ENCODE results near the gene CPLANE2.

CPLANE2 gene

DNA sequence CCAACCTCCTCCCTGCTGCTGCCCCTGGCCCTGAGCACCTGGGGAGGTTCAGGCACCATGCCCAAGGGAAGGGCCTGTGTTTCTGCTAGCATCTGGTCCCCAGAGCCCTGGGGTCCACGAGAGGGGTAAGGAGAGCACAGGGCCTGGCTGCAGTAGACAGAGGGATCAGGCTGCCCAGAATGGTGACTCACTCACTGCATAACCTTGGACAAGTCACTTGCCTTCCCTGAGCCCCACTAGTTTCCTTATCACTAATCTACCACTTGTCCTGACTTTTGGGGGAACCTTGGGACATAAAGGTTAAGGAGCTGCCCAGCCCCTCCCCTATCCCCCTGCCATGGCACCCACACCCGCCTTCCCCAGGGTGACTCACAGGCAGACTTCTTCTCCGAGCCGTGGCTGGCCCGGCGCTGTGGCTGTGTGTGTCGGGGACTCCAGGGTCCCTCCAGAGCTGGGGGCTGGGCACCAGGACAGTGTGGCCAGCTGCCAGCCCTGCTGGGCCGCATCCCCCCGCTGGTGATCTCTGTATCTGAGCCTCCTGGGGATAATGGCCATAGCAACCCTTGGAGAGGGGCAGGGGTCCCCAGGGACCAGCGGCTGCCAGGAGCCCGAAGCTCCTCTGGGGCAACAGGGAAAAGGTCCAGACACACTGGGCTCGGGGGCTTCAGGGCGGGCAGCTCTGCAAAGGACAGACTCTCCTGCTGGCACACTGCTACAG, 28.6 kb downstream of the CPLANE2 start:
- no peaks in the 10 kb centered on the region for H3K27me3 ChIP-seq (ENCODE audit: insufficient read depth, poor library complexity, severe bottlenecking)
- no peaks in the 10 kb centered on the region for H3K36me3 ChIP-seq (ENCODE audit: low read depth)
- no peak for ATAC-seq (ENCODE audit: low read depth)
- no peak overlapping the region for H3K4me3 ChIP-seq (ENCODE audit: severe bottlenecking)
- TF ChIP-seq, protein P1, sequence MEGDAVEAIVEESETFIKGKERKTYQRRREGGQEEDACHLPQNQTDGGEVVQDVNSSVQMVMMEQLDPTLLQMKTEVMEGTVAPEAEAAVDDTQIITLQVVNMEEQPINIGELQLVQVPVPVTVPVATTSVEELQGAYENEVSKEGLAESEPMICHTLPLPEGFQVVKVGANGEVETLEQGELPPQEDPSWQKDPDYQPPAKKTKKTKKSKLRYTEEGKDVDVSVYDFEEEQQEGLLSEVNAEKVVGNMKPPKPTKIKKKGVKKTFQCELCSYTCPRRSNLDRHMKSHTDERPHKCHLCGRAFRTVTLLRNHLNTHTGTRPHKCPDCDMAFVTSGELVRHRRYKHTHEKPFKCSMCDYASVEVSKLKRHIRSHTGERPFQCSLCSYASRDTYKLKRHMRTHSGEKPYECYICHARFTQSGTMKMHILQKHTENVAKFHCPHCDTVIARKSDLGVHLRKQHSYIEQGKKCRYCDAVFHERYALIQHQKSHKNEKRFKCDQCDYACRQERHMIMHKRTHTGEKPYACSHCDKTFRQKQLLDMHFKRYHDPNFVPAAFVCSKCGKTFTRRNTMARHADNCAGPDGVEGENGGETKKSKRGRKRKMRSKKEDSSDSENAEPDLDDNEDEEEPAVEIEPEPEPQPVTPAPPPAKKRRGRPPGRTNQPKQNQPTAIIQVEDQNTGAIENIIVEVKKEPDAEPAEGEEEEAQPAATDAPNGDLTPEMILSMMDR (IDR thresholded peaks at IDR 0.05; ENCODE audit: poor library complexity, severe bottlenecking): no peak
- H3K9me3 ChIP-seq (ENCODE audit: severe bottlenecking): no peaks in the 10 kb centered on the region
- no peak overlapping the region for H3K27ac ChIP-seq (ENCODE audit: poor library complexity, severe bottlenecking)
- no peak for DNase-seq (ENCODE audit: low spot score)
- peaks cover 6% of the 10 kb centered on the region for H3K4me1 ChIP-seq (ENCODE audit: insufficient read depth, poor library complexity, severe bottlenecking)

DNA sequence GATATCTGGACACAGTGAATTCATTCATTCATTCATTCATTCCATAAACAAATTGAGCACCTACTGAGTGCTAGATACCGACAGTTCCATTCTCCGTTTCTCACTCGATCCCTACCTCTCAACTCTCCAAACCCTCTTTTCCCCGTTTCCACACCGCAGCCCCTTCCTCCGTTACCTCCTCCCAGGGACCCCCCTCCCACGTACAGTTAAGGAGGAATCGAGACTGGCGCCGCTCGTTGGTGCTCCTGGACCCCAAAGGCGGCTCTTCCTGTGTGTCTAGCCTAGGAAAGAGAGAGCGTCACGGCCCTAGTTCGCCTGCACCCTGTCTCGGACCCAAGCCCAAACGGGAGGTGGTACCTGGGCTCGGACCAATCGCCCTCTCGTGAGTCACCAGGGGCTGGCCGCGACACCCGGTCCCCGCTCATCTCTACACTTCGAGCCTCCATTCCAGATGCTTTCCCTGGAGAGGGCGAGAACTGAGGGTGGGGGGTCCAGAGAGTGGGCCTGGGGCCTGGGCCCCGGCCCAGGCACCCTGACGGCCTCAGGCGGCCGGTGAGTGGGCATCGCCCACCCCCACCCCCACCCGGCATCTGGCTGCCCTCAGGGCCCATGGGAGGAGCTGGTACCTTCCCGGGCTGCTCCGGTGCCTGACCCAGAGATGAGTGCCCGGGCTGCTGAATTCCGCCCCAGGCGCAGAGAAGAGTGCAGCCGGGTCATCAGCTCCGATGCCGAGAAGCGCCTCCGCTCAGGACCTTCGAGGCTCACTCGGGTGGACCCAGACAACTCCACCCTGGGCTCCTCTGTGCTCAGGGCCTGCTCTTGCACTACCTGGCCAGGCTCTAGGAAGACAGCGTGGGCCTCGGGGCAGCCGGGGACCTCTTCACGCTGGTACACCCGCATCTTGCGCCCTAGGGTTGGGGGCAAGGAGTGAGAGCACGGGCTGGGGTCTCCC, 29.4 kb downstream of the CPLANE2 start:
- ATAC-seq (ENCODE audit: low read depth) (no peak), DNase-seq (ENCODE audit: low spot score) (no peak)
- peak overlapping the region; percentile 66 for H3K27ac ChIP-seq (ENCODE audit: poor library complexity, severe bottlenecking)
- H3K9me3 ChIP-seq (ENCODE audit: severe bottlenecking): no peaks in the 10 kb centered on the region
- TF ChIP-seq, protein P1 (IDR thresholded peaks at IDR 0.05; ENCODE audit: poor library complexity, severe bottlenecking): no peak
- H3K4me3 ChIP-seq (ENCODE audit: severe bottlenecking): peak overlapping the region; percentile 33
- no peaks in the 10 kb centered on the region for H3K27me3 ChIP-seq (ENCODE audit: insufficient read depth, poor library complexity, severe bottlenecking)
- H3K4me1 ChIP-seq (ENCODE audit: insufficient read depth, poor library complexity, severe bottlenecking): peaks cover 2% of the 10 kb centered on the region
- H3K36me3 ChIP-seq (ENCODE audit: low read depth): no peaks in the 10 kb centered on the region

DNA sequence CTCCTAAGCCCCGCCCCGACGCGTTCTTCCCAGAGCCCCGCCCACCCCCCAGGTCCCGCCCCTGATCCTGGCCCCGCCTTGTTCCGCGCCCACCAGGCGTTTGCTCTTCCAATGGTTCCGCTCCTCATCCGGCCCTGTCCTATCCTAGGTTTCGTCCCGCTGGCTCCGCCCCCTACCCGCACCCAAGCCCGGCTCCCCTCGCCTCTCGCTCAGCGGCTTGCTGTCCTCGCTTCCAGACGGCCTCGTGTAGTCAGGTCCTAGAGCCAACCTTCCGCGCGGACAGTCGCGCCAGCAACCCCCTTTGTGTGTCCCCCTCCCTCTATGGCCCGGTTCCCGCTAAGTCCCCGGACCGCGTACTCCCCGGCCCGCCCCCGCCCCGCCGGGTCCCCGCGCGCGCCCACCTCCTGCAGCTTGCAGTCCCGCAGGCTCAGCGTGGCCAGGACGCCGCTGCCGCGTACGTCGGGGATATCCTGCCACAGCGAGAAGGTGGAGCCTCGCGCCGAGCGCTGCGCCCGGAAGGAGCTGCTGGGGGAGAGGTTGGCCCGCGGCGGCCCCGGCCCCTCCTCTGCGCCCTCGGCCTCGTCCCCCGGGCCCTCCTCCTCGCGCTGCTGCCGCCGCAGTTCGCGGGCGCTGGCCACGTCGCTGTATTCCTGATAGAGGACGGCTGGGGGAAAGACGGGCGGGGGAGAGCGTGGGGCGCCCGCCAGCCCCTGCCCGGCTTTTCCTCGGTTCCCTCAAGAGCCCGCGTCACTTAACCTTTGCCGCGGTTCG, 30.3 kb downstream of the CPLANE2 start:
- TF ChIP-seq, protein P1 (IDR thresholded peaks at IDR 0.05; ENCODE audit: poor library complexity, severe bottlenecking): no peak
- DNase-seq (ENCODE audit: low spot score) (peak; percentile 98), ATAC-seq (ENCODE audit: low read depth) (peak; percentile 95)
- H3K4me1 ChIP-seq (ENCODE audit: insufficient read depth, poor library complexity, severe bottlenecking): no peaks in the 10 kb centered on the region
- peak overlapping the region; percentile 33 for H3K4me3 ChIP-seq (ENCODE audit: severe bottlenecking)
- H3K27ac ChIP-seq (ENCODE audit: poor library complexity, severe bottlenecking): peak overlapping the region; percentile 66
- no peaks in the 10 kb centered on the region for H3K9me3 ChIP-seq (ENCODE audit: severe bottlenecking)
- H3K27me3 ChIP-seq (ENCODE audit: insufficient read depth, poor library complexity, severe bottlenecking): no peaks in the 10 kb centered on the region
- no peaks in the 10 kb centered on the region for H3K36me3 ChIP-seq (ENCODE audit: low read depth)

DNA sequence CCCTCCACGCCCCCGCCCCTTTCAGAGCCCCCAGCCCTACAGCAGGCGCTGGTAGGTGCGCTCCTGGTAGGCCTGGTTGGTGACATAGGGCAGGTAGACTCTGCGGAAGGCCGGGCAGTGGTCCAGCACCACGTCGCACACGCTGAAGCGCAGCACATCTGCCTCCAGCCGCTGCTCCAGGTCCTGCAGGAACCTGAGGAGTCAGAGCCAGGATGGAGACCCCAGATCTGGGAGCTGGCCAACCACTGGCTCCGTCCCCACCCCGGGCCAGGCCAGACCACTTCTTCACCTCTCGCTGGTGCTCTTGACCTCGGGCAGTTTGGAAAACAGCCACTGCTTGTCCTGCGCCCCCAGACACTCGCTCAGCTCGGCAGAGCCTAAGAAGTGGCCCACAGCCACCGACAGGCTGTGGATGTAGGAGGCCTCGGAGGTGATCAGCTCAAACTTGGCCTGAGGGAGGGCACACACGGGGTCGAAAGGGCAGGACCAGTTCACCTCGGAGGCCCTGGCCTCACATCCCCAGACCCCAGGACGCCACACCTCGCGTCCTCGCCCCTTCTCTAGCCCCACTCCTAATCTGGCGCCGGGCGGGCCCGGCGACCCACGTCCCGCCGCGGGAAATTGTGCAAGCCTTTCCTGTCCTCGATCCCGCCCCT, 31.0 kb downstream of the CPLANE2 start:
- TF ChIP-seq, protein P1 (IDR thresholded peaks at IDR 0.05; ENCODE audit: poor library complexity, severe bottlenecking): no peak
- DNase-seq (ENCODE audit: low spot score) (no peak), ATAC-seq (ENCODE audit: low read depth) (peak; percentile 1; the same call in 2 of the 3 replicates)
- Histone ChIP-seq H3K4me3 (ENCODE audit: severe bottlenecking) (peak overlapping the region; percentile 33), H3K4me1 (ENCODE audit: insufficient read depth, poor library complexity, severe bottlenecking) (no peaks in the 10 kb centered on the region), H3K27ac (ENCODE audit: poor library complexity, severe bottlenecking) (peak overlapping the region; percentile 66), H3K9me3 (ENCODE audit: severe bottlenecking) (no peaks in the 10 kb centered on the region), H3K27me3 (ENCODE audit: insufficient read depth, poor library complexity, severe bottlenecking) (no peaks in the 10 kb centered on the region), H3K36me3 (ENCODE audit: low read depth) (no peaks in the 10 kb centered on the region)
